Measurements from ENCODE around the gene TNMD. TPM values are rescaled to one million over a fixed set of nuclear protein-coding genes. Genes with fewer than 3 reads are reported as not detected.

Gene TNMD
- total and polyA plus RNA-seq, 2 of the 4 experiments (the other 2 are of a cell fraction), result not detected

GRCh38 chrX:100586747-100587146, 2.0 kb downstream of the TNMD start:
- ChIA-PET POLR2A (ENCODE audit: unreplicated experiment) (no interaction called here), CTCF (no interaction called here)
- H4K8ac ChIP-seq (ENCODE audit: low read depth in 2 of 2, low read length in 2 of 2), result no peak overlapping the region
- H2BK15ac ChIP-seq (ENCODE audit: low read depth, low read length), result no peak overlapping the region
- DNase-seq (no peak), ATAC-seq (ENCODE audit: low read depth) (no peak)
- no peak overlapping the region for H3K4ac ChIP-seq (ENCODE audit: low read depth, low read length)
- H3K9ac ChIP-seq (ENCODE audit: low read depth, low read length), result no peak overlapping the region
- intact Hi-C loops (cut with micrococcal nuclease), result no loop called here
- BruUV-seq (replicated peaks), result no TSS peak
- peaks cover 10% of the 10 kb centered on the region for H3K27me3 ChIP-seq (ENCODE audit: control insufficient read depth, insufficient read depth, low read length)
- no peak overlapping the region for H3K56ac ChIP-seq (ENCODE audit: extremely low read depth, insufficient read depth, low read length)
- H3K27ac ChIP-seq (ENCODE audit: insufficient read depth, low read length), result no peak overlapping the region
- H2AK5ac ChIP-seq (ENCODE audit: low read depth, low read length), result no peak overlapping the region
- no CpG with 5 or more reads among the region's 2 CpGs for WGBS, 2 experiments (ENCODE audit: extremely low coverage in 2 of 2, insufficient read length in 1 of 2)
- in situ Hi-C loops (cut with MboI; ENCODE audit: low sequenced_read_pairs), result no loop called here
- dilution Hi-C loops (cut with HindIII; ENCODE audit: low sequenced_read_pairs, unreplicated experiment), result no loop called here
- H3K9me3 ChIP-seq (ENCODE audit: control insufficient read depth, insufficient read depth, low read length), result no peaks in the 10 kb centered on the region
- TF ChIP-seq CHD1 (IDR thresholded peaks at IDR 0.05; ENCODE audit: low read depth, low read length) (no peak), RCOR1 (IDR thresholded peaks at IDR 0.05; ENCODE audit: insufficient replicate concordance, low read length) (no peak), MAFK (IDR thresholded peaks at IDR 0.05; ENCODE audit: low read depth, low read length) (no peak), FOS (IDR thresholded peaks at IDR 0.05; ENCODE audit: low read depth, low read length) (no peak), CEBPB (IDR thresholded peaks at IDR 0.05; ENCODE audit: low read depth, low read length) (no peak), SMC3 (IDR thresholded peaks at IDR 0.05; ENCODE audit: low read depth, low read length) (no peak), RAD21 (IDR thresholded peaks at IDR 0.05; ENCODE audit: low read length) (no peak), RFX5 (IDR thresholded peaks at IDR 0.05; ENCODE audit: low read depth, low read length) (no peak), NFE2L2 (IDR thresholded peaks at IDR 0.05; ENCODE audit: low read depth, low read length) (no peak), BHLHE40 (IDR thresholded peaks at IDR 0.05; ENCODE audit: low read depth, low read length) (no peak), POLR2A (IDR thresholded peaks at IDR 0.05; ENCODE audit: low read depth, low read length) (no peak), ELK1 (IDR thresholded peaks at IDR 0.05; ENCODE audit: borderline replicate concordance, low read depth, low read length) (no peak), CTCF (conservative IDR thresholded peaks at IDR 0.05; ENCODE audit: low read depth, low read length) (no peak), MXI1 (IDR thresholded peaks at IDR 0.05; ENCODE audit: borderline replicate concordance, low read depth, low read length) (no peak), USF2 (IDR thresholded peaks at IDR 0.05; ENCODE audit: low read depth, low read length) (no peak)
- H2BK20ac ChIP-seq (ENCODE audit: low read depth, low read length), result no peak overlapping the region
- no peaks in the 10 kb centered on the region for H3K79me1 ChIP-seq (ENCODE audit: low read depth in 1 of 2, low read length in 2 of 2)
- H3K4me2 ChIP-seq (ENCODE audit: low read depth, low read length), result no peak overlapping the region
- H2BK5ac ChIP-seq (ENCODE audit: low read depth, low read length, poor library complexity, severe bottlenecking), result no peak overlapping the region
- no peak overlapping the region for H3K4me3 ChIP-seq (ENCODE audit: insufficient read depth, low read depth, low read length)
- H4K91ac ChIP-seq (ENCODE audit: insufficient read depth, low read depth, low read length), result no peak overlapping the region
- no peak overlapping the region for H3K14ac ChIP-seq (replicated peaks; ENCODE audit: low read depth, low read length)
- no peaks in the 10 kb centered on the region for H4K20me1 ChIP-seq (ENCODE audit: insufficient read depth, low read length)
- H2BK120ac ChIP-seq (ENCODE audit: low read depth, low read length), result no peak overlapping the region
- no peak overlapping the region for H3K18ac ChIP-seq (ENCODE audit: low read depth, low read length)
- H3K36me3 ChIP-seq (ENCODE audit: control insufficient read depth, insufficient read depth, low read length), result no peaks in the 10 kb centered on the region
- H3K4me1 ChIP-seq (ENCODE audit: control insufficient read depth, insufficient read depth, low read length), result no peaks in the 10 kb centered on the region
- H3K23ac ChIP-seq (ENCODE audit: low read depth, low read length), result no peak overlapping the region
- H2AFZ ChIP-seq (replicated peaks; ENCODE audit: low read length, poor library complexity), result no peak overlapping the region
- no peaks in the 10 kb centered on the region for H3K9me1 ChIP-seq (ENCODE audit: insufficient read depth, low read length)
- H2AK9ac ChIP-seq (replicated peaks; ENCODE audit: low read depth, low read length, poor library complexity), result no peak overlapping the region
- H4K5ac ChIP-seq (ENCODE audit: low read depth, low read length), result no peak overlapping the region

All from IMR-90 (cell line).